ENCODE results near the gene IL1RAPL1.

Gene IL1RAPL1

GRCh38 chrX:29453333-29453732 lies 866.1 kb downstream of the IL1RAPL1 start:
- H3K9me3 ChIP-seq (ENCODE audit: control insufficient read depth, insufficient read depth, low read length): no peaks in the 10 kb centered on the region
- H3K4me3 ChIP-seq (ENCODE audit: low read depth, low read length): no peak overlapping the region
- no peak overlapping the region for H3K9ac ChIP-seq (ENCODE audit: low read depth, low read length)
- no peaks in the 10 kb centered on the region for H3K4me1 ChIP-seq (ENCODE audit: control insufficient read depth, insufficient read depth, low read length)
- no peaks in the 10 kb centered on the region for H3K27me3 ChIP-seq (ENCODE audit: control insufficient read depth, insufficient read depth, low read length)
- H3K36me3 ChIP-seq (ENCODE audit: control insufficient read depth, insufficient read depth, low read length): no peaks in the 10 kb centered on the region
- no peak overlapping the region for H3K27ac ChIP-seq (ENCODE audit: low read depth, low read length)

GRCh38 chrX:29455702-29456101 lies 868.5 kb downstream of the IL1RAPL1 start:
- Histone ChIP-seq H3K27ac (ENCODE audit: low read depth, low read length) (no peak overlapping the region), H3K36me3 (ENCODE audit: control insufficient read depth, insufficient read depth, low read length) (no peaks in the 10 kb centered on the region), H3K9ac (ENCODE audit: low read depth, low read length) (no peak overlapping the region), H3K9me3 (ENCODE audit: control insufficient read depth, insufficient read depth, low read length) (no peaks in the 10 kb centered on the region), H3K27me3 (ENCODE audit: control insufficient read depth, insufficient read depth, low read length) (no peaks in the 10 kb centered on the region), H3K4me1 (ENCODE audit: control insufficient read depth, insufficient read depth, low read length) (no peaks in the 10 kb centered on the region), H3K4me3 (ENCODE audit: low read depth, low read length) (no peak overlapping the region)

GRCh38 chrX:29461039-29461438 lies 873.8 kb downstream of the IL1RAPL1 start:
- Histone ChIP-seq H3K9me3 (ENCODE audit: control insufficient read depth, insufficient read depth, low read length) (no peaks in the 10 kb centered on the region), H3K36me3 (ENCODE audit: control insufficient read depth, insufficient read depth, low read length) (no peaks in the 10 kb centered on the region), H3K27me3 (ENCODE audit: control insufficient read depth, insufficient read depth, low read length) (no peaks in the 10 kb centered on the region), H3K4me3 (ENCODE audit: low read depth, low read length) (no peak overlapping the region), H3K27ac (ENCODE audit: low read depth, low read length) (no peak overlapping the region), H3K9ac (ENCODE audit: low read depth, low read length) (no peak overlapping the region), H3K4me1 (ENCODE audit: control insufficient read depth, insufficient read depth, low read length) (no peaks in the 10 kb centered on the region)

- H3K4me3 ChIP-seq (ENCODE audit: low read depth, low read length): no peak overlapping the region
- no peaks in the 10 kb centered on the region for H3K36me3 ChIP-seq (ENCODE audit: control insufficient read depth, insufficient read depth, low read length)
Observed at GRCh38 chrX:29466456-29466855, 879.2 kb downstream of the IL1RAPL1 start.

GRCh38 chrX:29468911-29469494 lies 881.8 kb downstream of the IL1RAPL1 start:
- Histone ChIP-seq H3K27me3 (ENCODE audit: control insufficient read depth, insufficient read depth, low read length) (no peaks in the 10 kb centered on the region), H3K9me3 (ENCODE audit: control insufficient read depth, insufficient read depth, low read length) (no peaks in the 10 kb centered on the region), H3K4me3 (ENCODE audit: low read depth, low read length) (no peak overlapping the region), H3K9ac (ENCODE audit: low read depth, low read length) (no peak overlapping the region), H3K27ac (ENCODE audit: low read depth, low read length) (no peak overlapping the region), H3K4me1 (ENCODE audit: control insufficient read depth, insufficient read depth, low read length) (peaks cover 2% of the 10 kb centered on the region; the same call in 1 of the 2 replicates), H3K36me3 (ENCODE audit: control insufficient read depth, insufficient read depth, low read length) (no peaks in the 10 kb centered on the region)

More at GRCh38 chrX:29466456-29466855, 879.2 kb downstream of the IL1RAPL1 start:
- Histone ChIP-seq H3K27ac (ENCODE audit: low read depth, low read length) (no peak overlapping the region), H3K9me3 (ENCODE audit: control insufficient read depth, insufficient read depth, low read length) (no peaks in the 10 kb centered on the region), H3K27me3 (ENCODE audit: control insufficient read depth, insufficient read depth, low read length) (no peaks in the 10 kb centered on the region), H3K9ac (ENCODE audit: low read depth, low read length) (no peak overlapping the region), H3K4me1 (ENCODE audit: control insufficient read depth, insufficient read depth, low read length) (peaks cover 2% of the 10 kb centered on the region; the same call in 1 of the 2 replicates)

GRCh38 chrX:29470030-29470429 lies 882.8 kb downstream of the IL1RAPL1 start:
- H3K4me1 ChIP-seq (ENCODE audit: control insufficient read depth, insufficient read depth, low read length): peaks cover 2% of the 10 kb centered on the region; the same call in 1 of the 2 replicates
- no peak overlapping the region for H3K9ac ChIP-seq (ENCODE audit: low read depth, low read length)
- no peaks in the 10 kb centered on the region for H3K27me3 ChIP-seq (ENCODE audit: control insufficient read depth, insufficient read depth, low read length)
- H3K4me3 ChIP-seq (ENCODE audit: low read depth, low read length): no peak overlapping the region
- H3K27ac ChIP-seq (ENCODE audit: low read depth, low read length): no peak overlapping the region
- no peaks in the 10 kb centered on the region for H3K36me3 ChIP-seq (ENCODE audit: control insufficient read depth, insufficient read depth, low read length)
- H3K9me3 ChIP-seq (ENCODE audit: control insufficient read depth, insufficient read depth, low read length): no peaks in the 10 kb centered on the region

- Histone ChIP-seq H3K36me3 (ENCODE audit: control insufficient read depth, insufficient read depth, low read length) (no peaks in the 10 kb centered on the region), H3K4me3 (ENCODE audit: low read depth, low read length) (no peak overlapping the region), H3K27ac (ENCODE audit: low read depth, low read length) (no peak overlapping the region), H3K9me3 (ENCODE audit: control insufficient read depth, insufficient read depth, low read length) (no peaks in the 10 kb centered on the region), H3K4me1 (ENCODE audit: control insufficient read depth, insufficient read depth, low read length) (peaks cover 2% of the 10 kb centered on the region; the same call in 1 of the 2 replicates), H3K27me3 (ENCODE audit: control insufficient read depth, insufficient read depth, low read length) (no peaks in the 10 kb centered on the region), H3K9ac (ENCODE audit: low read depth, low read length) (no peak overlapping the region)
Observed at GRCh38 chrX:29471829-29472228, 884.6 kb downstream of the IL1RAPL1 start.

GRCh38 chrX:29477878-29478277 lies 890.6 kb downstream of the IL1RAPL1 start:
- no peak overlapping the region for H3K4me3 ChIP-seq (ENCODE audit: low read depth, low read length)

DNA sequence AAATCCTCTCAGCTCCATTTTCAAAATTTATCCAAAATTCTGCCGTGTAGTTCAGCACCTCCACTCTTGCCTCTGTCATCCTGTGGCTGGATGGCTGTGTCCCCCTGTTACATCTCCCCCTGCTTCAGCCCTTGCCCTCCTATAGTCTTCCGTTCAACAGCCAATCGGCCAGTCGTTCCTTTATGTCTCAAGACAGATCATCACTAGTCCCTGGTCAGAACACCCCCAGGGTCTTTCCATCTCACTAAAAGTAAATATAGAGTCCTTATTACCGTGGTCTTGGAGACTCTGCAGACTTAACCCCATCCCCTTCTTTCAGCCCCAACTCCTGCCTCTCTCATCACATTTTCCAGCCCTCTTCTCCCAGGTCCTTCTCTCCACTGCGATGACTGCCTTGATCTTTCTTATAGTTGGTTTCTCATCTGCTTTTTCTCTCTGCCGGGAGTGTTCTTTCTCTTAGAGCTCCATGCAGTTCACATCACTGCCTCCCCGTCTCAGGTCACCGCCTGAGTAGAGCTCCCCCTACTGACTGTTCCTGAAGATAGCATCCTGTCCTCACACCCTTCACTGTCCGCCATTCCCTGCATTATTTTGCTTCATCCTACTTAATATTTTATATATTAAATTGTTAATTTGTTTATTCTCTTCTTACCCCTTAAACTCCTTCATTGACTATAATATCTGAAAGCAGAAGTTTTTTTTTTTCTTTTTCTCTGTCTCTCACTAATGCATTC lies 891.3 kb downstream of the IL1RAPL1 start:
- Histone ChIP-seq H3K36me3 (ENCODE audit: control insufficient read depth, insufficient read depth, low read length) (no peaks in the 10 kb centered on the region), H3K4me3 (ENCODE audit: low read depth, low read length) (no peak overlapping the region), H3K27ac (ENCODE audit: low read depth, low read length) (no peak overlapping the region), H3K9ac (ENCODE audit: low read depth, low read length) (no peak overlapping the region), H3K27me3 (ENCODE audit: control insufficient read depth, insufficient read depth, low read length) (no peaks in the 10 kb centered on the region), H3K9me3 (ENCODE audit: control insufficient read depth, insufficient read depth, low read length) (no peaks in the 10 kb centered on the region), H3K4me1 (ENCODE audit: control insufficient read depth, insufficient read depth, low read length) (peaks cover 5% of the 10 kb centered on the region; the same call in 1 of the 2 replicates)

More at GRCh38 chrX:29477878-29478277, 890.6 kb downstream of the IL1RAPL1 start:
- Histone ChIP-seq H3K27ac (ENCODE audit: low read depth, low read length) (no peak overlapping the region), H3K9me3 (ENCODE audit: control insufficient read depth, insufficient read depth, low read length) (no peaks in the 10 kb centered on the region), H3K4me1 (ENCODE audit: control insufficient read depth, insufficient read depth, low read length) (peaks cover 5% of the 10 kb centered on the region; the same call in 1 of the 2 replicates), H3K36me3 (ENCODE audit: control insufficient read depth, insufficient read depth, low read length) (no peaks in the 10 kb centered on the region), H3K27me3 (ENCODE audit: control insufficient read depth, insufficient read depth, low read length) (no peaks in the 10 kb centered on the region), H3K9ac (ENCODE audit: low read depth, low read length) (no peak overlapping the region)

DNA sequence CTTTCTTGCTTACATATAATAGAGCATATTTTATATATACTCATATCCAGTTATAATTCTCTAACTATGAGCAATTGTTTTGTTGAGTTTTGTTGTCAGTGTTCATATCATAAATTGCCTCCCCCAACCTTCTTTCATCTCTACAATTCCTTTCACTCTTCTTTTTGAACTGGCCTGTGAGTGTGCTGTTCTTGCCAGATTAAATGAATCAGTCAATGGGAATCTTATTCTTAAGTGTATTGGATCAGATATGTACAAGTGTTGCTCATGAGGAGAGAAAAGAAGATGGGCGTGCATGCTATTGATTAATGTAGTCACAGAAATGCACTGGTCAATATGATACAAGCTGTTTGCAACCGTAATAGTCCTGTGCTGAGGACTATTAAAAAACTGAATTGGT lies 900.0 kb downstream of the IL1RAPL1 start:
- no peaks in the 10 kb centered on the region for H3K36me3 ChIP-seq (ENCODE audit: control insufficient read depth, insufficient read depth, low read length)
- no peaks in the 10 kb centered on the region for H3K9me3 ChIP-seq (ENCODE audit: control insufficient read depth, insufficient read depth, low read length)
- no peak overlapping the region for H3K9ac ChIP-seq (ENCODE audit: low read depth, low read length)
- no peaks in the 10 kb centered on the region for H3K27me3 ChIP-seq (ENCODE audit: control insufficient read depth, insufficient read depth, low read length)
- no peaks in the 10 kb centered on the region for H3K4me1 ChIP-seq (ENCODE audit: control insufficient read depth, insufficient read depth, low read length)
- H3K4me3 ChIP-seq (ENCODE audit: low read depth, low read length): no peak overlapping the region
- H3K27ac ChIP-seq (ENCODE audit: low read depth, low read length): no peak overlapping the region

DNA sequence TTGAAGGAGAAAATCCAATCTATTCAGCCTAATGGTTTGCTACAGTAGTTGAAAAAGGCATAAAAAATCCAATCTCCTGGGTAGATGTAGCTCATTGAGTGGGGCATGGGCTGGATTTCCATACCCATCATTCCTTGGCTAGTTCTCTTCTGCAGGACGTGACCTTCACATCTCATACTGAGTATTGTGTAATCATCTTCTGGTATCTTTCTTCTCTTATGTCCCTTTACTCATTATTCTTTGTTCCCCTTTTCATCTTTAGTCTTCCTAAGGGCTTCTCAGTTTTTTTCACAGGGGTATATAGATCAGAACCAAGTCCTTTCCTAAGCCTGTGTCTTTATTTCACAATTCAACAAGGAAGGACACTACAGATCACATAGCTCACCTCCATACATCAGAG lies 900.5 kb downstream of the IL1RAPL1 start:
- H3K4me1 ChIP-seq (ENCODE audit: control insufficient read depth, insufficient read depth, low read length): no peaks in the 10 kb centered on the region
- H3K9ac ChIP-seq (ENCODE audit: low read depth, low read length): no peak overlapping the region
- H3K4me3 ChIP-seq (ENCODE audit: low read depth, low read length): no peak overlapping the region
- H3K27ac ChIP-seq (ENCODE audit: low read depth, low read length): no peak overlapping the region
- no peaks in the 10 kb centered on the region for H3K9me3 ChIP-seq (ENCODE audit: control insufficient read depth, insufficient read depth, low read length)
- H3K36me3 ChIP-seq (ENCODE audit: control insufficient read depth, insufficient read depth, low read length): no peaks in the 10 kb centered on the region
- H3K27me3 ChIP-seq (ENCODE audit: control insufficient read depth, insufficient read depth, low read length): no peaks in the 10 kb centered on the region
